A549 treated with AZD2906 at 1 μM for 4 hours (cell line): ENCODE results near the gene DCAF4. TPM values are rescaled to one million over a fixed set of nuclear protein-coding genes. Genes with fewer than 3 reads are reported as not detected.

Experiments used
- total RNA-seq: library from RNA; stranded (reverse); fragments of 200-300 nt; extraction: Qiagen RNA extraction; gene quantifications from 5 replicates; pipeline ENCODE4 v1.2.3, GENCODE V29; 2022

DCAF4 gene
- 24.4 to 33.2 TPM (median 28.2 TPM) in 5 replicates for total RNA-seq

GRCh38 chr14:72926292-72927028 is at the start of gene DCAF4:
Gene DCAF4 (plus strand): TSS chr14:72926464. CDS start chr14:72937979, 11,515 bp downstream.

GRCh38 chr14:72893636-72894322 is 32.5 kb upstream of the DCAF4 start, which contains the start of gene DPF3:
Gene DPF3 (minus strand): TSS chr14:72894101. CDS start chr14:72894088, 13 bp downstream.

Other genes starting within 250 kb of the DCAF4 start
- 0.05 to 0.16 TPM (median 0.10 TPM) in 5 replicates for gene DPF3, start 32.4 kb upstream of the DCAF4 start, total RNA-seq
- 9.5 to 10.7 TPM (median 9.8 TPM) in 5 replicates for gene ZFYVE1, start 100.6 kb downstream of the DCAF4 start, total RNA-seq
- 45.0 to 66.5 TPM (median 49.8 TPM) in 5 replicates for gene RBM25, start 132.1 kb downstream of the DCAF4 start, total RNA-seq
- gene PSEN1, start 210.0 kb downstream of the DCAF4 start, total RNA-seq: 57.7 to 72.9 TPM (median 62.3 TPM) in 5 replicates